Spleen (tissue), 7 donors: ENCODE data around the gene KCNJ2.

Source experiments
- POLR2A ChIP-seq, 3 donors: fragments of 450-650 bp; IDR thresholded peaks; one replicate each; pipeline ENCODE4 v1.5.1; 2017; ENCODE audit warnings: antibody characterized with exemption in 3 of 3, mild to moderate bottlenecking in 1 of 3
- TF ChIP-seq, protein P1 (sequence below), 11 experiments: fragments of 200-600 bp in 7 of 11; fragments of 450-650 bp in 4 of 11; sonication (generic) in 4 of 11; IDR thresholded peaks in 8 of 11; conservative IDR thresholded peaks in 3 of 11; 1 replicate in 7 of 11; 2 replicates in 4 of 11; pipeline versions ENCODE4 v1.4.0 to v1.8.0; 2016 to 2021; ENCODE audit warnings: antibody characterized with exemption in 11 of 11, inconsistent platforms in 4 of 11, mild to moderate bottlenecking in 1 of 11
- donor health status: DM: no; HTN: no; CAD: no; lungs with moderate emphysema.
- donor health status: DM: no; HTN: no; CAD: no.
- donor health status: DM: no; HTN: no; CAD: no.

DNA sequence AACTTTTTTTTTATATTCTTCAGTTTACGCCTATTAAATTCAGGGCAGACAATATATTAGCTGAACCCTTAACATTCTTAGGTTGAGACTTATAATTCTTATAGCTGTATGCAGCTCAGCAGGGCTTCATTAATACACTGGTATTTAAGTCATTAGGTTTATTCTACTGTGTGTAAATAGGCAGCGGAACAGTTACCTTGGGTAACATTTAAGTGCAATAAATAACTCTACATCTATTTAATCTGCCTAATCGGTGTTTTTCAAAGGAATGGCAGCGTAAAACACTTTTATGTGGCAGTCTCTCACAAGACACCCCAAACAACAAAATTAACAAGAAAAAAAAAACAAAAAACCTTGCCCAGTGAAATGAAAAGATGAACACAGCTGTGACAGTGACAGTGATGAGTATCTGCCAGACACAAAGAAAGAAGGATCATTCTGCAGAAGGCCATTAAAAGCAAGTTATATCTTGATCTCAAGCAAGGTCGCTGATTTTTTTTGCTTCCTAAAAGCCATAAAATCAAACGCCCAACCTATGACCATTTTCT lies 32.6 kb downstream of the KCNJ2 start:
- TF ChIP-seq, protein P1, sequence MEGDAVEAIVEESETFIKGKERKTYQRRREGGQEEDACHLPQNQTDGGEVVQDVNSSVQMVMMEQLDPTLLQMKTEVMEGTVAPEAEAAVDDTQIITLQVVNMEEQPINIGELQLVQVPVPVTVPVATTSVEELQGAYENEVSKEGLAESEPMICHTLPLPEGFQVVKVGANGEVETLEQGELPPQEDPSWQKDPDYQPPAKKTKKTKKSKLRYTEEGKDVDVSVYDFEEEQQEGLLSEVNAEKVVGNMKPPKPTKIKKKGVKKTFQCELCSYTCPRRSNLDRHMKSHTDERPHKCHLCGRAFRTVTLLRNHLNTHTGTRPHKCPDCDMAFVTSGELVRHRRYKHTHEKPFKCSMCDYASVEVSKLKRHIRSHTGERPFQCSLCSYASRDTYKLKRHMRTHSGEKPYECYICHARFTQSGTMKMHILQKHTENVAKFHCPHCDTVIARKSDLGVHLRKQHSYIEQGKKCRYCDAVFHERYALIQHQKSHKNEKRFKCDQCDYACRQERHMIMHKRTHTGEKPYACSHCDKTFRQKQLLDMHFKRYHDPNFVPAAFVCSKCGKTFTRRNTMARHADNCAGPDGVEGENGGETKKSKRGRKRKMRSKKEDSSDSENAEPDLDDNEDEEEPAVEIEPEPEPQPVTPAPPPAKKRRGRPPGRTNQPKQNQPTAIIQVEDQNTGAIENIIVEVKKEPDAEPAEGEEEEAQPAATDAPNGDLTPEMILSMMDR (IDR thresholded peaks at IDR 0.05 in 8 of 11, conservative IDR thresholded peaks at IDR 0.05 in 3 of 11) = no peak
- no peak for TF ChIP-seq POLR2A (IDR thresholded peaks at IDR 0.05)
